RPMI8226 (cell line): ENCODE results near the gene KRTAP19-6.

Experiments used
- DNase-seq: peaks from one replicate; pipeline ENCODE4 v3.0.0-alpha.2; 2015

Gene KRTAP19-6

GRCh38 chr21:30541764-30542163 lies at the start of gene KRTAP19-6:
KRTAP19-6 (minus strand) TSS chr21:30541864; CDS start chr21:30541833, 31 bp downstream.
- DNase-seq: no peak

- no peak for DNase-seq
Measured at GRCh38 chr21:30590297-30590696, 48.6 kb upstream of the KRTAP19-6 start, which contains the start of gene KRTAP22-2. KRTAP22-2 (minus strand) TSS chr21:30590397.

DNA sequence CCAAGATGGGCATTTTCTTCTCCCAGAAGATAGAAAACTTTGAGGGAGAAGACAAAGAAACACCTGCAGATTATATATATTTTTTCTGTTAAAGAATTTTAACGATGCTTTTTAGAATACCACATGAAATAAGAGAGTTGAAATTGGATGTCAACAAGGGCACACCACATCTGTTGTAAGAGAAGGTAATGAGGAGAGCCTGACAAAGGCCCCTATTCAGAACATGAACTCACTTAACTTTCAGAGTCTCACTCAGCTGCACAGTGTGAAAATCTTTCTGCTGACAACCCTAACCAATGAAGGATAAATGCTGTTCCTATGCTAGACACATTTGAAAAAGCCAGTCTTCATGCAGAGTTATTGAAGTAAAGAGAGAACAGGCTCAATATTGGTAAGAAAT lies 41.2 kb upstream of the KRTAP19-6 start:
- DNase-seq: no peak

GRCh38 chr21:30580132-30580531 lies 38.5 kb upstream of the KRTAP19-6 start:
- DNase-seq: no peak

DNA sequence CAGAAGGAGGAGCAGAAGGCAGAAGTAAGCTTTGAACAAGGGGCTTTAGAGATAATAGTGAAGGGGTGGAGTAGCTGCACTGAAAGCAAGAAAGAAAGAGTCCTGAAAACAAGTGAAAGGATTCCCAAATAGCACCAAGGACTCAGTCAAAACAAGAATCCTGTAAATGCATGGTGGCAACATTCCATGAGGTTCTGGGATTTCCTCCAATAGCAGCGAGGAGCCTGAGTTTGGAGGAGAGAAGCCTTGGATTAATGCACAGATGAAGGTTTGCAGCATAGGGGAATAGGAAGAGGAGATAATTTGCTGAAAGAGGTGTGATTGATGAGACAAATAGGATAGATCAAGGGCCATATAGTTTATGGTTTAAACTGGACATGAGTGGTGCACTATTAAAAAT lies 37.7 kb upstream of the KRTAP19-6 start:
- DNase-seq: no peak

GRCh38 chr21:30577766-30578165 lies 36.1 kb upstream of the KRTAP19-6 start:
- DNase-seq: no peak

DNA sequence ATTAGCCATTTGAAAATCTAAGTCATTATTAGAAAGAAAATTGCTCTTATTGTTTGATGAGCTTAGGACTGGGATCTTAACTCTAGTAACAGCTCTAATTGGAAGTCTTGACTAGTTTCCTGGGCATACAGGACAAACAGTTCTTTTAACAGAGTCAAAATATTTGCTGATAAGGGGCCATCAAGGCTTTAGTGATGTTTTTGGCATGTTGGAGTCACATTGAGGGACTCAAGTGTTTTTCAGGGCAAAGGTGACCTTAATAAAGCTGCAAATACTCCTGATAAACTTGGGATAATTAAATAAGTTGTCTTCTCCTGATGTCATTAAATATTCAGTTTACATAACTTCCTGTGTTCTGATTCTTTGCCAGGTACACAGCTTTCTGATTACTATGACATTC lies 26.0 kb upstream of the KRTAP19-6 start:
- DNase-seq: no peak

GRCh38 chr21:30563630-30564029 lies 22.0 kb upstream of the KRTAP19-6 start:
- no peak for DNase-seq

DNA sequence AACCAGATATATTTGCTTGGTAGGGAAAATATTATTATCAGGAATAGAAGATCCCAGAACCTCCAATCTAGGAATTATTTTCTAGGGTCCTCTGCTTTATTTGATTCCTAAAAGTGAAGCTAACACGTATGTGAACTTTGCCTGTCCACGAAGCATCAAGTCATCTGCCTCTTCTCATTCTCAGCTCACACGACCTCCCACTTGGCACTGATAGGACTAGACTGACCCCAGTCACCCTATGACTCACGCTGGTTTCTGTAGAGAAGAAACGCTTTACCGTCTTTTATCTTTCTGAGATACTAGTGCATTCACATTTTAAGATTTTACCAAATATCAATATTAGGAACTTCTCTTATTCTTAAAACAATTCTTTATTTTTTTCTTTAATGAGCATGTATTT lies 21.4 kb upstream of the KRTAP19-6 start:
- DNase-seq: no peak

GRCh38 chr21:30561957-30562356 lies 20.3 kb upstream of the KRTAP19-6 start:
- DNase-seq: no peak

- DNase-seq: no peak
Measured at GRCh38 chr21:30561264-30561895, 19.7 kb upstream of the KRTAP19-6 start, which contains the start of gene KRTAP19-7. KRTAP19-7 (minus strand) TSS chr21:30561314; CDS start chr21:30561289, 25 bp downstream.

GRCh38 chr21:30555095-30555494 lies 13.4 kb upstream of the KRTAP19-6 start:
- no peak for DNase-seq

GRCh38 chr21:30552782-30553181 lies 11.1 kb upstream of the KRTAP19-6 start:
- DNase-seq: no peak

DNA sequence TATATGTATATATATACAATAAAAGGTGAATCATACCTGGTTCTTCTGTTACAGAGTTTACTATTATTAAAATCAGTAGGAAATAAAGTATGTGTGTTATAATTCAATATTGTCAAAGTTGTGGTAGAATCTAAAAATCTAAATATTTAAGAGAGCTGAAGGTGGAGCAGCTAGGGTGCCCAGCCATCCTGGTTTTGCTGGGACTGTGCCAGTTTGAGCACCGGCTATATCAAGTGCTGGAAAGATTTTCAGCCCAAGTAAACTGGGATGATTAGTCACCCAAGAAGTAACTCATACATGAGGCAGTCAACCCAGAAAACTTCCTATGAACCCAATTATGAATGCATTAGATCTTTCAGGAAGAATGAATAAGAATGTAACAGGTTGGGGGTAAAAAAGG lies 22.8 kb downstream of the KRTAP19-6 start:
- DNase-seq: no peak

DNA sequence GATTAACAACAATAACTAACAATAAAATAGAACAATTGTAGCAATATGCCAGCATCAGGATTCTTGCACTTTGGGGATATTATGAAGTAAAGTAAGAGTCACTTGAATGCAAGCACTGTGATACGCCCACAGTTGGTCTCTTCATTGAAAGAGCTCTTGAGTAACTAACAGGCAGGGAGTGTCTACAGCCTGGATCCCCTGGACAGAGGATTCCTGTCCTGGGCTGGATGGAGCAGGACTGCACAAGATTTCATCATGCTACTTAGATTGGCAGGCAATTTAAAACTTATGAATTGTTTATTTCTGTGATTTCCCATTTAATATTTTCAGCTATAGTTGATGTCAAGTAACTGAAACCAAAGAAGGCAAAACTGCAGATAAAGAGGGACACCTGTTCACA lies 26.0 kb downstream of the KRTAP19-6 start:
- DNase-seq: no peak

DNA sequence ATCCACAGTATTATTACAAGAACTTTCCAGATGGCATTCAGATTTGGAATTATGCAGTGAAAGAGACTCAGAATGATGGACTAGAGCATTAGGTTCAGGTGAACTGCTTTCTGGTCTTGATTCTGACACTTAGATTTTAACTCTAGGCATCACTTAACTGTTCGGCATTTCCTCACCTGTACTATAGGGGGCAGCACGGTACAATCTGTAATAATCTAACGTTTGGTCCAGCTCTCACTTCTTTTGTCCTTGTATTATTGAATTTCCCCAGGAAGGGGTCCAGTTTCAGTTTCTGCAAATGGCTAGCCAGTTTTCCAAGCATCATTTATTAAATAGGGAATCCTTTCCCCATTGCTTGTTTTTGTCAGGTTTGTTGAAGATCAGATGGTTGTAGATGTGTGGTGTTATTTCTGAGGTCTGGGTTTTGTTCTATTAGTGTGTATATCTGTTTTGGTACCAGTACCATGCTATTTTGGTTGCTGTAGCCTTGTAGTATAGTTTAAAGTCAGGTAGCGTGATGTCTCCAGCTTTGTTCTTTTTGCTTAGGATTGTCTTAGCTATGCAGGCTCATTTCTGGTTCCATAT lies 36.0 kb downstream of the KRTAP19-6 start:
- peak; percentile 37 for DNase-seq

DNA sequence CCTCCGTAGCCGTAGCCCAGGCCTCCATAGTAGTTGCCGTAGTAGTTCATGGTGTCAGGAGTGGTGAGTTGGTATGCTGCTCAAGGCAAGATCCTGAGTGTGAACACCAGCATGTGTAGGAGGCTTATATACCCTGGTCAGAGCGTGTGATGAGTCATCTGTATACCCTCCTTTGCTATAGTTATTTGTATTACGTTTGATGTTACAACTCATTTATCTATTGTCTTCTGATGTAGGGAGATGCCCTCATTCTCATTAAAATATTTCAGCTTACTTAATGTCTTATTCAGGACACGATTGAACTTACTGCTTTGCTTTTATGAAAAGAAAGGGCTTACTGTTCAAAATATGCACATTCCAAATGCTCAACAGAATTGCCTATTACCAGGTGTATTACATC lies 39.6 kb downstream of the KRTAP19-6 start, which contains the start of gene KRTAP19-5:
Gene KRTAP19-5, minus strand, starts transcription at position 101 of the 400 bp plus-strand sequence. Its CDS starts 51 bp downstream, at position 50.
- DNase-seq: no peak

GRCh38 chr21:30497065-30497464 lies 44.6 kb downstream of the KRTAP19-6 start, which contains the start of gene KRTAP19-4:
KRTAP19-4 (minus strand) TSS chr21:30497165; CDS start chr21:30497110, 55 bp downstream.
- no peak for DNase-seq

DNA sequence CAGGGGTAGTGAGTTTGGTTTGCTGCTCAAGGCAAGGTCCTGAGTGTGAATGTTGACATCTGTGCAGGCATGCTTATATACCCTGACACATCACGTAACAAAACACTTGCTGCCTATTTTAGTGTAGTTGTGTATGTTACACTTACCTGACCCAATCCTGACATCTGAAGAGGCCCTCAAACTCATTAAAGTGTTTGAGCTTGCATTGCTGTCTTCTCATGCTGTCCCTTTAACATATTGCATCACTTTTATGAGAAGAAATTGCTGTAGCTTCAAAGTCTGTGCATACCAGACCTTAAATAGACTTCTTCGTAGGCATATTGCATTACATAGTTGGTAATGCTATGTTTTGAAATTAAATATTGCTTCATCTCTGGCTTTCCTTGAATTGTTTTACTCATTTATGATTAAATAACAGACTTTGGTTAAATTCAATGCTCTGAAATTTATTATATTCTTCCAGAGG lies 49.7 kb downstream of the KRTAP19-6 start, which contains the start of gene KRTAP19-3:
Gene KRTAP19-3, minus strand, starts transcription at position 51 of the 466 bp plus-strand sequence. CDS start 56 bp downstream, outside the sequence.
- no peak for DNase-seq
